GM23248 (cell line): Measurements from ENCODE around the gene KCNA2. TPM values are rescaled to one million over a fixed set of nuclear protein-coding genes. Genes with fewer than 3 reads are reported as not detected.

ENCODE experiments used
- DNase-seq: peaks from one replicate; pipeline ENCODE4 v3.0.0-alpha.2; 2015
- H2AFZ ChIP-seq: fragments of 200-600 bp; sonication (generic); 2 replicates; pipeline ENCODE4 v1.6.1; 2016; ENCODE audit warnings: antibody characterized with exemption
- H3F3A ChIP-seq: fragments of 200-600 bp; sonication (generic); 2 replicates; pipeline ENCODE4 v1.6.1; 2016; ENCODE audit warnings: mild to moderate bottlenecking, antibody characterized with exemption, mixed run types; ENCODE audit not compliant: insufficient read depth
- H3K27ac ChIP-seq: fragments of 200-600 bp; sonication (generic); 2 replicates; pipeline ENCODE4 v1.5.1; 2016; ENCODE audit warnings: mild to moderate bottlenecking
- H3K27me3 ChIP-seq: fragments of 200-600 bp; sonication (generic); replicated peaks from 2 replicates; pipeline ENCODE4 v1.6.1; 2016; ENCODE audit warnings: mild to moderate bottlenecking; ENCODE audit not compliant: insufficient read depth
- H3K36me3 ChIP-seq: fragments of 200-600 bp; sonication (generic); 2 replicates; pipeline ENCODE4 v1.6.1; 2016; ENCODE audit warnings: low read depth, mild to moderate bottlenecking
- H3K4me1 ChIP-seq: fragments of 200-600 bp; sonication (generic); 2 replicates; pipeline ENCODE4 v1.6.1; 2016; ENCODE audit warnings: mild to moderate bottlenecking; ENCODE audit not compliant: insufficient read depth
- H3K4me2 ChIP-seq: fragments of 200-600 bp; sonication (generic); one replicate; pipeline ENCODE4 v1.6.1; 2016; ENCODE audit warnings: mild to moderate bottlenecking; ENCODE audit not compliant: unreplicated experiment
- H3K4me3 ChIP-seq: fragments of 200-600 bp; sonication (generic); 2 replicates; pipeline ENCODE4 v1.5.1; 2016; ENCODE audit warnings: mild to moderate bottlenecking
- H3K79me2 ChIP-seq: fragments of 200-600 bp; sonication (generic); 2 replicates; pipeline ENCODE4 v1.6.1; 2016; ENCODE audit warnings: mild to moderate bottlenecking; ENCODE audit not compliant: insufficient read depth
- H3K9ac ChIP-seq: fragments of 200-600 bp; sonication (generic); 2 replicates; pipeline ENCODE4 v1.6.1; 2016; ENCODE audit warnings: mild to moderate bottlenecking
- H3K9me2 ChIP-seq: fragments of 200-600 bp; sonication (generic); 2 replicates; pipeline ENCODE4 v1.6.1; 2016; ENCODE audit warnings: mixed run types, mild to moderate bottlenecking, moderate library complexity; ENCODE audit not compliant: insufficient read depth
- H3K9me3 ChIP-seq: fragments of 200-600 bp; sonication (generic); one replicate; pipeline ENCODE4 v1.6.1; 2017; ENCODE audit warnings: low read depth
- H4K20me1 ChIP-seq: fragments of 200-600 bp; sonication (generic); 2 replicates; pipeline ENCODE4 v1.6.0; 2016; ENCODE audit not compliant: insufficient read depth
- EZH2 ChIP-seq: fragments of 200-600 bp; sonication (generic); IDR thresholded peaks from 2 replicates; pipeline ENCODE4 v1.6.1; 2018; ENCODE audit warnings: antibody characterized with exemption, mild to moderate bottlenecking; ENCODE audit not compliant: insufficient read depth, poor library complexity, severe bottlenecking
- EZH2phosphoT487 ChIP-seq: fragments of 200-600 bp; sonication (generic); IDR thresholded peaks from 2 replicates; pipeline ENCODE4 v1.6.1; 2018; ENCODE audit warnings: antibody characterized with exemption, moderate library complexity, mild to moderate bottlenecking, low read depth; ENCODE audit not compliant: insufficient read depth
- WGBS, 2 experiments: methylation state at CpG; one replicate each; pipeline ENCODE4 v1.1.6; 2015 to 2017; ENCODE audit warnings: low lambda C conversion rate in 2 of 2, low coverage in 1 of 2; ENCODE audit errors: missing lambda C conversion rate in 2 of 2; 5-methylcytosine and 5-hydroxymethylcytosine counted together
- in situ Hi-C: fragments of 300-500 bp; cut with MboI; formaldehyde crosslinking; loops from 2 replicates; pipeline ENCODE4 v1.15.0; 2020
- polyA plus RNA-seq: library from polyadenylated mRNA; unstranded; fragments of >200 nt; fragmentation: Nextera tagmentation; extraction: Ambion mirVana; gene quantifications from 2 replicates; pipeline ENCODE4 v1.2.1, GENCODE V29; 2016
- total RNA-seq: library from RNA; depleted of rRNA; stranded (reverse); fragments of >200 nt; shearing (Covaris generic); gene quantifications from 2 replicates; pipeline ENCODE4 v1.2.3, GENCODE V29; 2014

The KCNA2 gene
- total and polyA plus RNA-seq, 2 experiments from 2014 or later = not detected

GRCh38 chr1:110593902-110594301, 12.3 kb downstream of the KCNA2 start:
- in situ Hi-C loops = no loop called here

GRCh38 chr1:110591956-110592355, 14.2 kb downstream of the KCNA2 start:
- H3K4me1 ChIP-seq = no peaks in the 10 kb centered on the region
- peaks cover 6% of the 10 kb centered on the region for H3K27me3 ChIP-seq
- WGBS, 2 experiments = 47 to 61% methylated on average over 6 of the region's 6 CpGs
- H3K9ac ChIP-seq = no peak overlapping the region
- no peak overlapping the region for H2AFZ ChIP-seq
- TF ChIP-seq EZH2 (no peak), EZH2phosphoT487 (no peak)
- no peaks in the 10 kb centered on the region for H3K36me3 ChIP-seq
- H3K79me2 ChIP-seq = no peaks in the 10 kb centered on the region
- no peak for DNase-seq
- no peak overlapping the region for H3K4me2 ChIP-seq
- no peaks in the 10 kb centered on the region for H4K20me1 ChIP-seq
- H3K9me3 ChIP-seq = no peaks in the 10 kb centered on the region
- in situ Hi-C loops = no loop called here
- H3K4me3 ChIP-seq = no peak overlapping the region
- H3K27ac ChIP-seq = no peak overlapping the region
- no peaks in the 10 kb centered on the region for H3F3A ChIP-seq
- H3K9me2 ChIP-seq = no peaks in the 10 kb centered on the region

More at GRCh38 chr1:110593902-110594301, 12.3 kb downstream of the KCNA2 start:
- Histone ChIP-seq H3K4me1 (no peaks in the 10 kb centered on the region), H3K9me2 (no peaks in the 10 kb centered on the region), H2AFZ (no peak overlapping the region), H3K4me3 (no peak overlapping the region), H4K20me1 (no peaks in the 10 kb centered on the region), H3K79me2 (no peaks in the 10 kb centered on the region), H3K4me2 (no peak overlapping the region), H3K27me3 (peaks cover 6% of the 10 kb centered on the region), H3K9ac (no peak overlapping the region), H3K36me3 (no peaks in the 10 kb centered on the region), H3F3A (no peaks in the 10 kb centered on the region), H3K9me3 (no peaks in the 10 kb centered on the region), H3K27ac (no peak overlapping the region)
- 39 to 43% methylated on average over 5 of the region's 5 CpGs for WGBS, 2 experiments
- no peak for DNase-seq
- TF ChIP-seq EZH2phosphoT487 (no peak), EZH2 (no peak)

- in situ Hi-C loops = no loop called here
- WGBS, 2 experiments = 44% methylated on average over 3 of the region's 3 CpGs
- H3K27ac ChIP-seq = no peak overlapping the region
- no peak overlapping the region for H2AFZ ChIP-seq
- H3K4me2 ChIP-seq = no peak overlapping the region
- H3K9me2 ChIP-seq = no peaks in the 10 kb centered on the region
- H3K9ac ChIP-seq = no peak overlapping the region
- H3K4me1 ChIP-seq = no peaks in the 10 kb centered on the region
- TF ChIP-seq EZH2 = no peak
- no peaks in the 10 kb centered on the region for H3K9me3 ChIP-seq
- no peak overlapping the region for H3K4me3 ChIP-seq
- H3K79me2 ChIP-seq = no peaks in the 10 kb centered on the region
- no peaks in the 10 kb centered on the region for H3F3A ChIP-seq
- no peaks in the 10 kb centered on the region for H3K36me3 ChIP-seq
- H4K20me1 ChIP-seq = no peaks in the 10 kb centered on the region
- no peaks in the 10 kb centered on the region; the same call in 1 of the 2 replicates for H3K27me3 ChIP-seq
- DNase-seq = no peak
These were observed 17.2 kb downstream of the KCNA2 start for GRCh38 chr1:110588991-110589390.

GRCh38 chr1:110588486-110588885, 17.7 kb downstream of the KCNA2 start:
- no peak overlapping the region for H3K27ac ChIP-seq
- H3K79me2 ChIP-seq = no peaks in the 10 kb centered on the region
- no peak overlapping the region for H3K4me3 ChIP-seq
- DNase-seq = no peak
- TF ChIP-seq EZH2phosphoT487 (no peak), EZH2 (no peak)
- H2AFZ ChIP-seq = no peak overlapping the region
- no peaks in the 10 kb centered on the region for H3K9me3 ChIP-seq
- H3F3A ChIP-seq = no peaks in the 10 kb centered on the region
- no peaks in the 10 kb centered on the region for H3K4me1 ChIP-seq
- in situ Hi-C loops = no loop called here
- H3K27me3 ChIP-seq = no peaks in the 10 kb centered on the region; the same call in 1 of the 2 replicates
- no peaks in the 10 kb centered on the region for H3K9me2 ChIP-seq
- H3K36me3 ChIP-seq = no peaks in the 10 kb centered on the region
- no peak overlapping the region for H3K4me2 ChIP-seq
- WGBS, 2 experiments = 0 to 8% methylated on average over 1 of the region's 1 CpG
- H3K9ac ChIP-seq = no peak overlapping the region
- no peaks in the 10 kb centered on the region for H4K20me1 ChIP-seq

- Histone ChIP-seq H4K20me1 (no peaks in the 10 kb centered on the region), H3K4me2 (no peak overlapping the region), H3F3A (no peaks in the 10 kb centered on the region), H3K27ac (no peak overlapping the region), H3K4me3 (no peak overlapping the region), H3K36me3 (no peaks in the 10 kb centered on the region), H3K4me1 (no peaks in the 10 kb centered on the region), H3K79me2 (no peaks in the 10 kb centered on the region), H3K27me3 (no peaks in the 10 kb centered on the region; the same call in 1 of the 2 replicates), H2AFZ (no peak overlapping the region), H3K9me2 (no peaks in the 10 kb centered on the region), H3K9ac (no peak overlapping the region), H3K9me3 (no peaks in the 10 kb centered on the region)
- TF ChIP-seq EZH2 = no peak
- no peak for DNase-seq
- 36 to 40% methylated on average over 4 of the region's 4 CpGs for WGBS, 2 experiments
- in situ Hi-C loops = no loop called here
These were observed 18.3 kb downstream of the KCNA2 start for GRCh38 chr1:110587906-110588305.
